ENCODE results near the gene KRTAP1-3. TPM values are rescaled to one million over a fixed set of nuclear protein-coding genes. Genes with fewer than 3 reads are reported as not detected.
"Not testable (repeated sequence)": the region's sequence is repeated elsewhere in the genome, so short reads cannot be mapped to it uniquely, and the experiment has no call there.

The KRTAP1-3 gene
- total RNA-seq, 2 experiments from 2014 or later: not detected

- CTCF ChIA-PET: interaction anchor here (0.5 kb wide), 1 partner anchor 129 kb away, joined by 3 read pairs; no protein-coding TSS in a partner anchor
- ATAC-seq (no peak), DNase-seq (no peak)
- TF ChIP-seq, protein P1, sequence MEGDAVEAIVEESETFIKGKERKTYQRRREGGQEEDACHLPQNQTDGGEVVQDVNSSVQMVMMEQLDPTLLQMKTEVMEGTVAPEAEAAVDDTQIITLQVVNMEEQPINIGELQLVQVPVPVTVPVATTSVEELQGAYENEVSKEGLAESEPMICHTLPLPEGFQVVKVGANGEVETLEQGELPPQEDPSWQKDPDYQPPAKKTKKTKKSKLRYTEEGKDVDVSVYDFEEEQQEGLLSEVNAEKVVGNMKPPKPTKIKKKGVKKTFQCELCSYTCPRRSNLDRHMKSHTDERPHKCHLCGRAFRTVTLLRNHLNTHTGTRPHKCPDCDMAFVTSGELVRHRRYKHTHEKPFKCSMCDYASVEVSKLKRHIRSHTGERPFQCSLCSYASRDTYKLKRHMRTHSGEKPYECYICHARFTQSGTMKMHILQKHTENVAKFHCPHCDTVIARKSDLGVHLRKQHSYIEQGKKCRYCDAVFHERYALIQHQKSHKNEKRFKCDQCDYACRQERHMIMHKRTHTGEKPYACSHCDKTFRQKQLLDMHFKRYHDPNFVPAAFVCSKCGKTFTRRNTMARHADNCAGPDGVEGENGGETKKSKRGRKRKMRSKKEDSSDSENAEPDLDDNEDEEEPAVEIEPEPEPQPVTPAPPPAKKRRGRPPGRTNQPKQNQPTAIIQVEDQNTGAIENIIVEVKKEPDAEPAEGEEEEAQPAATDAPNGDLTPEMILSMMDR (IDR thresholded peaks at IDR 0.05): no peak
- Mint-ChIP-seq H3K27me3 (peaks cover 8% of the 10 kb centered on the region), H3K27ac (no peak overlapping the region), H3K4me3 (no peak overlapping the region), H3K4me1 (ENCODE audit: low read depth) (no peaks in the 10 kb centered on the region), H3K9me3 (no peaks in the 10 kb centered on the region), H3K36me3 (ENCODE audit: low read depth) (no peaks in the 10 kb centered on the region)
- intact Hi-C loops (cut with micrococcal nuclease): no loop called here
- POLR2A ChIA-PET: no interaction called here
These were observed 37.1 kb upstream of the KRTAP1-3 start for GRCh38 chr17:41071606-41072360.

GRCh38 chr17:41069031-41069430 lies 34.4 kb upstream of the KRTAP1-3 start:
- Mint-ChIP-seq H3K4me3 (no peak overlapping the region), H3K27me3 (no peaks in the 10 kb centered on the region), H3K36me3 (ENCODE audit: low read depth) (no peaks in the 10 kb centered on the region), H3K27ac (no peak overlapping the region), H3K9me3 (no peaks in the 10 kb centered on the region), H3K4me1 (ENCODE audit: low read depth) (no peaks in the 10 kb centered on the region)
- TF ChIP-seq, protein P1 (IDR thresholded peaks at IDR 0.05): no peak
- ATAC-seq: no peak
- intact Hi-C loops (cut with micrococcal nuclease): no loop called here
- DNase-seq: no peak
- ChIA-PET CTCF (no interaction called here), POLR2A (no interaction called here)

DNA sequence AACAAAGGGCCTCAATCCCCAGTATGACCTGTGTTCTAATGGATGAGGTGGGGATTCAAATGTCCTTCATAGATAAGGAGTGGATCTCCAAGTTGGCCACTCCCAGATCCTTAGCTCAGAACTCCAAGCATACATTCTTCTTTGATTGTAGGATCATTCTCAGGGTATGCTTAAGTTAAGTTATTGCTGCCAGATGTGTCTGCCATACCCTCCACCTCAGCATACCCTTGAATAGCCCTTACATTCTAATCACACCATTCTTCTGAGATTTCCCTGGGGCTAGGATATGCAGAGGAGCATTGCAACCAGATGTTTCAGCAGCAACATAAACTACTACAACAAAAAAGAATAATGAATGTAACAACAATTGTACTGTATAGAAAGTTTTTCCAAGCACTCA lies 32.6 kb upstream of the KRTAP1-3 start:
- ChIA-PET POLR2A (no interaction called here), CTCF (no interaction called here)
- Mint-ChIP-seq H3K4me3 (no peak overlapping the region), H3K9me3 (no peaks in the 10 kb centered on the region), H3K4me1 (ENCODE audit: low read depth) (no peaks in the 10 kb centered on the region), H3K27ac (no peak overlapping the region), H3K36me3 (ENCODE audit: low read depth) (no peaks in the 10 kb centered on the region), H3K27me3 (peaks cover 2% of the 10 kb centered on the region)
- ATAC-seq: no peak
- DNase-seq: no peak
- TF ChIP-seq, protein P1 (IDR thresholded peaks at IDR 0.05): no peak
- intact Hi-C loops (cut with micrococcal nuclease): no loop called here

GRCh38 chr17:41065829-41066624 lies 31.4 kb upstream of the KRTAP1-3 start, which contains the start of gene KRTAP2-4:
Gene KRTAP2-4 (minus strand): TSS chr17:41065879. CDS start chr17:41065845, 34 bp downstream.
- Mint-ChIP-seq H3K4me3 (no peak within 1 kb of the TSS), H3K9me3 (no peaks in the 10 kb centered on the region), H3K4me1 (ENCODE audit: low read depth) (no peaks in the 10 kb centered on the region), H3K27me3 (peaks cover 5% of the 10 kb centered on the region), H3K36me3 (ENCODE audit: low read depth) (no peaks in the 10 kb centered on the region), H3K27ac (no peak within 1 kb of the TSS)
- DNase-seq (no peak), ATAC-seq (no peak)
- CTCF ChIA-PET: no interaction called here
- POLR2A ChIA-PET: no interaction called here
- intact Hi-C loops (cut with micrococcal nuclease): no loop called here
- TF ChIP-seq, protein P1 (IDR thresholded peaks at IDR 0.05): no peak

DNA sequence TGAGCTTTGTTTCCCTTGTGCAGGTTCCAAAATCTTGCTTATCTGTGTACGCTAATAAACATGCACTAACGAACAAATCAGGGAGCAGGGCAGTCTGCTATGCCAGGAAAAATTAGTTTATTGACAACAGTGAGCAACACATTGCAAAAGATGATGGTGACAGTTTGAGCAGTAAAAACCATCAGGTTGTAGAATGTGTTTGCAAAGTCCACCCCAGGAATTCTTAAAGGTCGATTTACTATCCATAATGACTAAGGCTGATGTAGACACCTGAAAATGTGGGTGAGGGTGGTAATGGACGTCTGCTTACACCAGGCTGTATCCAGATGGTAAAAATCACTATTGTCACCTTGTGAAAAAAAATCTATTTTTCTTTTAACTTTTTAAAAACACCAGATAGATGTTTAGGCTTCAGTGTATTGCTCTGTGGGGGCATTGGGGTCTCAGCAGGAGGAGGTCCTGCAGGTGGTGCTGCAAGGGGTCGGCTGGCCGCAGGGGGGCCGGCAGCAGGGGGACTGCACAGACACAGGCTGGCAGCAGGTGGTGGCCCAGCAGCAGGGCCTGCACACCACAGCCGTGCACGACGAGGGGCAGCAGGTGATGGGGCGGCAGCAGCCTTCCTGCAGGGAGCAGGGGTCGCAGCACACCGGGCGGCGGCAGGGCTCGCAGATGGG lies 30.5 kb upstream of the KRTAP1-3 start:
- intact Hi-C loops (cut with micrococcal nuclease); CTCF ChIA-PET; H3K9me3 Mint-ChIP-seq; H3K4me3 Mint-ChIP-seq; ATAC-seq; POLR2A ChIA-PET; H3K36me3 Mint-ChIP-seq (ENCODE audit: low read depth); H3K4me1 Mint-ChIP-seq (ENCODE audit: low read depth); DNase-seq; H3K27ac Mint-ChIP-seq: not testable (repeated sequence)
- H3K27me3 Mint-ChIP-seq: peaks cover 14% of the 10 kb centered on the region
